CD4-positive, alpha-beta T cell treated with Interleukin-21 for 1 hour (primary cell): Measurements from ENCODE around the gene SNHG17.
"Not testable (repeated sequence)": the region's sequence is repeated elsewhere in the genome, so short reads cannot be mapped to it uniquely, and the experiment has no call there.

Source experiments
- DNase-seq: peaks from one replicate; pipeline ENCODE4 v3.0.0-alpha.2; 2020

The SNHG17 gene

DNA sequence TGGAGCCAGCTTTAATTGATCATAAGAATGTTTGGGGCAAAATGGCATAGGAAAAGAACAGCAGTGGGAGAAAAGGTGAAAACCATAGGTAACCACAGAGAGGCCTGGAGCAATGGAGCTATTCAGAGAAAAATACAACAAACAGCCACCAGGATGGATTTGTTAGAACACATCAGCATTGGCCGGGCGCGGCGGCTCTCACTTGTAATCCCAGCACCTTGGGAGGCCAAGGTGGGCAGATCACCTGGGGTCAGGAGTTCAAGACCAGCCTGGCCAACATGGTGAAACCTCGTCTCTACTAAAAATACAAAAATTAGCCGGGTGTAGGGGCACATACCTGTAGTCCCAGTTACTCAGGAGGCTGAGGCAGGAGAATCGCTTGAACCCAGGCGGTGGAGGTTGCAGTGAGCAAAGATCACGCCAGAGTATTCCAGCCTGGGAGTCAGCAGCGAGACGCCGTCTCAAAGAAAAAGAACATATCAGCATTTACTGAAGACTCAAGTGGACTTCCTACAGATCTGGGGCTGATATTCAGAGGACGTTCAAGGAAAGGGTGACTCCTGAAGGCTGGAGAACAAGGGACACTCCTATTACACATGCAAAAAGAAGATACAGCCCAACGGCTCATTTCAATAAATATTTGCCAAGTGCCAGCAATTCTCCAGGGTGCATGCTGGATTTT lies 20.2 kb downstream of the SNHG17 start:
- no peak for DNase-seq

DNA sequence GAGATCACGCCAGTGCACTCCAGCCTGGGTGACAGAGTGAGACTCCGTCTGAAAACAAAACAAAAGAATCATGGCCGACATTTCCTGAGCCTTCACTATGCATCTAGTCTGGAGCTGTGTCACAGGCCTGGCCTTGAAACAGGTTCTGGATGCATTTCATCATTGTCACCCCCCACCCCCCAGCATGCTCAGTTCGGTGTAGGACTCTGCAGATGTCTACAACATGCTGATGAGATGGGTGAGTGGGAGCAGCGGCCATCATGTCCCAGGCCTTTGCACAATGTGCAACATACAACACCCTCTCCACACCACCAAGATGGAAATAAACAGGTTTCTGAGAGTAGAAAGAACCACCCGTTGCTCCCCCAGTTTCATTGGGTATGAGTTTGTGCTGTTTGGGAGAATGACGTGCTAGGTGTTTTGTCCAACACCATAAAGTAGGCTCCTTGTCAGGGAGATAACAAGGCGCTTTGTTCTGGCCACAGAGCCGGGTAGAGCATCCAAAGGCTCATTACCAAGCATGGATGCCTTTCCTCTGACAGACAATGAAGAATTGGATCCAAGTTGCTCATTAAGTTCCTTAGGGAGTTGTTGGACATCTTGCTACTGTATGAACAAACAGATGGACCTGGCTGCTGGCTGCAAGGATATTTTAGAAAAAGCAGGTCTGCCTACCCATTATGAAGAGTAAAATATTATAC lies 22.1 kb downstream of the SNHG17 start:
- no peak for DNase-seq

DNA sequence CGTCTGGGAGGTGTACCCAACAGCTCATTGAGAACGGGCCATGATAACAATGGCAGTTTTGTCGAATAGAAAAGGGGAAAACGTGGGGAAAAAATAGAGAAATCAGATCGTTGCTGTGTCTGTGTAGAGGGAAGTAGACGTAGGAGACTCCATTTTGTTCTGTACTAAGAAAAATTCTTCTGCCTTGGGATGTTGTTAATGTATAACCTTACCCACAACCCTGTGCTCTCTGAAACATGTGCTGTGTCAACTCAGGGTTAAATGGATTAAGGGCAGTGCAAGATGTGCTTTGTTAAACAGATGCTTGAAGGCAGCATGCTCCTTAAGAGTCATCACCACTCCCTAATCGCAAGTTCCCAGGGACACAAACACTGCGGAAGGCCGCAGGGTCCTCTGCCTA lies 27.3 kb downstream of the SNHG17 start:
- not testable (repeated sequence) for DNase-seq

DNA sequence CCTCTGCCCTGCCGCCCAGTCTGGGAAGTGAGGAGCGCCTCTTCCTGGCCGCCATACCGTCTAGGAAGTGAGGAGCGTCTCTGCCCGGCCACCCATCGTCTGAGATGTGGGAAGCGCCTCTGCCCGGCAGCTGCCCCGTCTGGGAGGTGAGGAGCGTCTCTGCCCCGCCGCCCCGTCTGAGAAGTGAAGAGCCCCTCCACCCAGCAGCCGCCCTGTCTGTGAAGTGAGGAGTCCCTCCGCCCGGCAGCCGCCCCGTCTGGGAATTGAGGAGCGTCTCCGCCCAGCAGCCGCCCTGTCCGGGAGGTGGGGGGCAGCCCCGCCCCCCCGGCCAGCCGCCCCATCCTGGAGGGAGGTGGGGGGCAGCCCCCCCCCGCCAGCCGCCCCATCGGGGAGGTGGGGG lies 27.8 kb downstream of the SNHG17 start:
- DNase-seq, result no peak

DNA sequence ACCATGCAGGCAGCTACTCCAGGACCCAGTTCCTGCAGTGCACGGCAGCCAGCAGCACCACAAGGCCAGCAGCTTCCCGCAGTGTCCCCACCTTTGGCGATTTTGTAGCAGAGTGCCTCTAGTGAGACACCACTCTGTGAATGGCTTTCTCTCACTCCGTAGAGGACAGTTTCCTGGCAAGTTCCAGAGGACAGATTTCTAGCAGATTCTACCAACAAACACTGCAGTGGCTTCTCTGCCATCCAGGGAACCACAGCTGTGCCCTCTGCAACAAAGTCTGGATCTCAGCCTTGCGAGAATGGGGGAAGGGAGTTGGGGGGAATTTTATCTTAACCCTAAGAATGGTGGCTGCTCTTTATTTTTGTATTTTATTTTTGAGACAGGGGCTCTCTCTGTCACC lies 28.7 kb downstream of the SNHG17 start:
- no peak for DNase-seq

DNA sequence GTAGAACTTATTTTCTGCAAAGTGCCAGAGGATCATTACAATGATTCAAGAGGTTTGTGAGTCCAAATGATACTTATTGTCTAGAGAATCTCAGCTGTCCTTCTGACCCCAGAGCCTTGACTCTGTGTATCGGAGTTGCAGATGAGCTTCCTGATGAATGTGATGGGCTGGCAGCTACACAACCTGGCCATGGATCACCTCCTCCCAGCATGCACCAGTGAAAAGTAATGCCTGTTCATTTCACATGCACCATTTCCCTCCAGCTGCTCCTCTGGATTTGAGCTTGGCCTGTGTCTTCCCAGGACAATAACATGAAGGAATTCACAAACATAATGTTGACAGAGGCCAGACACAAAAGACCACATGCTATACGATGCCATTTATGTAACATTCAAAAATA lies 30.0 kb downstream of the SNHG17 start:
- no peak for DNase-seq

GRCh38 chr20:38404016-38404415 lies 31.1 kb downstream of the SNHG17 start:
- no peak for DNase-seq

- no peak for DNase-seq
Observed at GRCh38 chr20:38402816-38403215, 32.3 kb downstream of the SNHG17 start.

- DNase-seq, result no peak
Observed at GRCh38 chr20:38402089-38402488, 33.0 kb downstream of the SNHG17 start.

- not testable (repeated sequence) for DNase-seq
Observed at GRCh38 chr20:38395751-38396395, 39.3 kb downstream of the SNHG17 start.

GRCh38 chr20:38395165-38395564 lies 40.0 kb downstream of the SNHG17 start:
- DNase-seq, result no peak

DNA sequence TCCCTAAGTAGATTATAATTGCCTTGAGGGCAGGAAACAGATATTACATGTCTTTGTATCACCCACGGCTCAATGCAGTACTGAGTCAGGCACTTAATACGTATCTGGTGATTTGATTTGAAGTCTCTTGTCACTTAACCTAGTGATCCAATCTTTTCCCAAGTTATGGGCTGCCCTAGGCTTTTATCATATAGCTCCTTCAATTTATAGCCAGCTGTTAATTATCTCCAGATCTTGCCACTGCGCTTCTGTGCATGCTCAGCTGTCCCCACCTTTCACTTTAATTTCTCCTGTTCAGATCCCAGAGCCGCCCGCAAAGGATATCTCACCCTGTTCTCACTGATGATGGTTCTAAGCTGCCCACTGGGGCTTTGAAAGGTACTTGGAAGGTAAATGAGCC lies 41.9 kb downstream of the SNHG17 start:
- no peak for DNase-seq

DNA sequence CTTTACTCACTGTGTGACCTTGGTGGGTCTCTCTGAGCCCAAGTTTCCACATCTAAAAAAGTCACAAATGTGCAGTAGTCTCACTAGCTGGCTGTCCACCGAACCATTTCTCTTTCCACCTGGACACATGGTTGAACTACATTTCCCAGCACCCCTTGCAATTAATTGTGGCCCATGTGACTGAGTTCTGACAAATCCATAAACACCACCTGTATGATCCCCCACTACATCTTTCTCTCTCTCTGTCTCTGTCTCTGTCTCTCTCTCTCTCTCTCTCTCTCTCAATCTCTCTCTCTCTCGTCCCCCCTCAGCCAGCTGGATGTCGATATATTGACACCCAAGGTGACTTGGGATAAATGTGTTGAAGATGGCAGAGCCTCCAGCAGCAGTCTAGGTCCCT lies 42.8 kb downstream of the SNHG17 start:
- no peak for DNase-seq

GRCh38 chr20:38387953-38388352 lies 47.2 kb downstream of the SNHG17 start:
- no peak for DNase-seq

- DNase-seq, result no peak
Observed at GRCh38 chr20:38386851-38387250, 48.3 kb downstream of the SNHG17 start.

DNA sequence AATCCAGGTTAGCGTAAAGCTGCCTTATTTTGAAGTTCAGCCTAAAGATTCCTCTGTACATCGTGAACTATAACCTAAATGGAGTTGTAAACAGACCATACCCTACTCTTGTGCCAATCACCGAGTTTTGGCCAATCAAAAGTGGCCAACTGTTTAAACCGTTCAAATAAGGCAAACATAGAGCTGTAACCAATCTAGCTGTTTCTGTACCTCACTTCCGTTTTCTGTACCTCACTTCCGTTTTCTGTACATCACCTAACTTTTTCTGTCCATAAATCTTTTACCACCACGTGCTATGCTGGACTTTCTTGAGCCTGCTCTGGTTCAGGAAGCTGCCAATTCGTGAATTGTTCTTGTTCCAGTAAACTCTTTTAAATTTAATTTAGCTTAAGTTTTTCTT lies 49.1 kb downstream of the SNHG17 start:
- DNase-seq, result no peak

DNA sequence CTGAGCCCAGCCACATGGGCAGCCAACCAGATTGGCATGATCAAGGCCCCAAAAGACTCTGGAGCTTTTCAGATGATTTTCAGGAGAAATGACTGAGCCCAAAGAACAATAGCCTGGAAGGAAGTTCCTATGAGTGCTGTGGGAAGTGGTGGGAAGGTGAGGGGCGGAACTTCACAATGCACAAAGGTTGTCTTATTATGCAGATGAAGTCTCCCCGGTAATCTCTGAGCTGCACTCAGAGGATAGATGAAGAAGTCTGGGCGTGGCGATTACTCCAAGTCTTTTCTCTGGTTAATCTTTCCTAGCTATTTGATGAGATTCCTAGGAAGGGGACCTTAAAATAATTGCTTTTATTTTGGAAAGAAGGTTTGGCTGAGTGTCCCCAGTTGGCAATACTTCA lies 52.0 kb downstream of the SNHG17 start:
- DNase-seq, result no peak

- DNase-seq, result not testable (repeated sequence)
Observed at GRCh38 chr20:38377838-38378237, 57.3 kb downstream of the SNHG17 start.

DNA sequence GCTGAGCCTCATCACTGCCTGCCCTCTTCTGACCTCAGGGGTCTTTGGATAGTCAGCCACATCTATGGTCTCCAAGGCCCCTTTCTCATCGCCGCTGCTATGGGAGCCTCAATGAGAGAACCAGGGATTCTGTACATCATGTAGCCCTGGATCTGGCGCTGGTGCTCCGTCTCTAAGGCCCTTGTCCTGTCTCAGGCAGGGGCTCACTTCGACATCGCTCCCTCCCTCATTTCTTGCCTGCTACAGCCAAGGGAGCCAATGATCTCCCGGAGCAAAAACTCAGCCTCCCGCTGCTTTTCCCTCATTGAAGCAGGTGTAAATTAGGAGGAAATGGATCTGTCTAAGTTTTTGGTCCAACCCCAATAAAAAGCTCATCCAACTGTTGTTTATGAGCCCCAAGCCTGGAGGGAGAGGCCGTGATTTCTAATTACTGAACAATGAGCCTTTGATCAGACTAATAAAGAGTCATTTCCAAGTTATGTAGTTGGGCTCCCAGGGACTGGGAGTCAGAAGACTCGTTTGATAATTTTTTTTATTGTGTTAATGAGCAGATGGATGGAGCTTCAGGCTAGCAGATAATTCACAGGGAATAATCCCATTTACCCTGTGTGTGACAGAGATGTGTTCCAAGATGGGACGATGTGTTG lies 58.0 kb downstream of the SNHG17 start:
- no peak for DNase-seq

DNA sequence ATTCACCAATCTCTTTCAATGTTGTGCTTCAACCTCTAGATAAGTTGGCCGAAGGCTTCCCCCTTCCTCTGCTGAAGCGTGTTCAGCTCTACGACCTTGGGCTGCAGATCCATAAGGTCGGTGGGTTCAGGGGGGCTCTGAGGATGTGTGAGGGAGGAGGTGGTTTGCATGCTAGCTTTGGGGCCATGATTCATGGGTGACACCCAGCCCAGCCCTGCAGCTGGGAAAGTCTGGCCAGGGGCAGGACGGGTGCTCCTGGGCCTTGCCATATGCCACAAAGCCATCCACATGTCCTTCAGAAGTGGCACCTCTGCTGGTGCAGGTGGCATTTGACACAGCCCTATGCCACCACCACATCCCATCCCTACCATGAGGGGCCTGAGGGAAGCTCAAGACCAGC lies 61.2 kb downstream of the SNHG17 start:
- no peak for DNase-seq

DNA sequence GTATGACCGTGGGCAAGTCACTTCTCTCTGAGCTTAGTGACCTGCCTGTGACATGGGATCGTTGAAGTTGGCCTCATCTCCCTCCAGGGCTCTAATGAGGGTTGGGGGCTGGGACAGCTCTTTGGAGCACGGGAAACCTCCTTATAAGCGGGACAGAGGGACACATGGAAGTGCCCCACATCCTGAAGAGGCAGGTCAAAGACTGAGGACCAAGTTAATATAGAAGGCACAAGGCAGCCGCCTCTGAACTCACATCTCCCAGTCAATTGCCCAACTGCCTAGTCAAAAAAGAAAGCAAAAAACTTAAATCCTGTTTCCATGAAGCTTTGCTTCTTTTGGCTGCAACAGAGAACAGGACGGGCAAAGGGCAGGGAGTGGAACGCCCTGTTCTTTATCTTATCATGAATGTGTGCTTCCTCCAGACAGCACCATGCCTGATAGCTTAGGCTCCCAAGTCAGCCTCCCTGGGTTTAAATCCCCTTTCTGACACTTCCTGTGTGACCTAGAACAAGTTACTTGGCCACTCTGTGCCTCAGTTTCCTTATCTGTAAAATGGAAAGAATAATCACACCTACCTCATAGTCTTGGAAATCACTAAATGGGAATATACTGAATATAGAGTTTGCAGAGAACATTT lies 61.8 kb downstream of the SNHG17 start:
- DNase-seq, result no peak

GRCh38 chr20:38372806-38373205 lies 62.3 kb downstream of the SNHG17 start:
- no peak for DNase-seq
